HepG2 (cell line): Measurements from ENCODE around the gene HCFC2.

Source experiments
- FIP1L1 ChIP-seq: fragments of 200-400 bp; formaldehyde crosslinking; IDR thresholded peaks from 2 replicates; pipeline ENCODE4 v1.6.1; 2018; ENCODE audit warnings: low read depth, mild to moderate bottlenecking, low read length, moderate library complexity, borderline replicate concordance; ENCODE audit not compliant: insufficient read depth
- JUN ChIP-seq: sonication (generic); formaldehyde crosslinking; IDR thresholded peaks from 2 replicates; pipeline ENCODE4 v1.4.0; 2020; ENCODE audit warnings: mild to moderate bottlenecking, missing genetic modification reagents
- MEIS1 ChIP-seq: sonication (generic); formaldehyde crosslinking; IDR thresholded peaks from 2 replicates; pipeline ENCODE4 v1.9.0; 2021; ENCODE audit warnings: mild to moderate bottlenecking, missing genetic modification reagents, moderate library complexity, borderline replicate concordance
- SMC3 ChIP-seq: IDR thresholded peaks from 2 replicates; pipeline ENCODE4 v1.6.1; 2011; ENCODE audit warnings: low read length, improper control_type of control experiment
- ZFX ChIP-seq: sonication (generic); formaldehyde crosslinking; IDR thresholded peaks from 2 replicates; pipeline ENCODE4 v1.4.0; 2020; ENCODE audit warnings: mild to moderate bottlenecking, low read depth, missing genetic modification reagents, moderate library complexity
- ZNF446 ChIP-seq: sonication (generic); formaldehyde crosslinking; IDR thresholded peaks from 2 replicates; pipeline ENCODE4 v1.5.0; 2020; ENCODE audit warnings: mild to moderate bottlenecking, missing genetic modification reagents
- ZNF660 ChIP-seq: sonication (generic); formaldehyde crosslinking; IDR thresholded peaks from 2 replicates; pipeline ENCODE4 v1.5.1; 2020; ENCODE audit warnings: mild to moderate bottlenecking, low read depth, missing genetic modification reagents, borderline replicate concordance
- TF ChIP-seq, protein P1 (sequence below): IDR thresholded peaks from 2 replicates; pipeline ENCODE4 v1.6.1; 2016; ENCODE audit warnings: low read depth, borderline replicate concordance
- TF ChIP-seq, protein P2 (sequence below): sonication (generic); formaldehyde crosslinking; IDR thresholded peaks from 2 replicates; pipeline ENCODE4 v1.4.0; 2020; ENCODE audit warnings: missing genetic modification reagents
- TF ChIP-seq, protein P3 (sequence below): sonication (generic); formaldehyde crosslinking; IDR thresholded peaks from 2 replicates; pipeline ENCODE4 v1.5.0; 2020; ENCODE audit warnings: mild to moderate bottlenecking, missing genetic modification reagents, moderate library complexity

DNA sequence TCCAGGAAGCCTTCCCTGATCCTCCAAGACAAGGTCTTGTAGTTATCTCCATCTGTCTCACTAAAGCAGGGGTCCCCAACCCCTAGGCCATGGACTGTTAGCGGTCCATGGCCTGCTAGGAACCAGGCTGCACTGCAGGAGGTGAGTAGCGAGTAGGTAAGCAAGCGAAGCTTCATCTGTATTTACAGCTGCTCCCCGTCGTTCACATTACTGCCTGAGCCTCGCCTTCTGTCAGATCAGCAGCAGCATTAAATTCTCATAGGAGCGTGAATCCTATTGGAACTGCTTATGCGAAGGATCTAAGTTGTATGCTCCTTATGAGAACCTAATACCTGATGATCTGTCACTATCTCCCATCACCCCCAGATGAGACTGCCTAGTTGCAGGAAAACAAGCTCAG, 86.1 kb downstream of the HCFC2 start:
- TF ChIP-seq ZNF660 (CRISPR knock-in tag): no peak
- TF ChIP-seq MEIS1 (CRISPR knock-in tag): no peak
- TF ChIP-seq JUN (CRISPR knock-in tag): no peak
- TF ChIP-seq FIP1L1: no peak
- TF ChIP-seq ZFX (CRISPR knock-in tag): no peak
- TF ChIP-seq, protein P1, sequence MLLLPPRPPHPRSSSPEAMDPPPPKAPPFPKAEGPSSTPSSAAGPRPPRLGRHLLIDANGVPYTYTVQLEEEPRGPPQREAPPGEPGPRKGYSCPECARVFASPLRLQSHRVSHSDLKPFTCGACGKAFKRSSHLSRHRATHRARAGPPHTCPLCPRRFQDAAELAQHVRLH: no peak
- no peak for TF ChIP-seq ZNF446 (CRISPR knock-in tag)
- no peak for TF ChIP-seq SMC3
- TF ChIP-seq, protein P2, sequence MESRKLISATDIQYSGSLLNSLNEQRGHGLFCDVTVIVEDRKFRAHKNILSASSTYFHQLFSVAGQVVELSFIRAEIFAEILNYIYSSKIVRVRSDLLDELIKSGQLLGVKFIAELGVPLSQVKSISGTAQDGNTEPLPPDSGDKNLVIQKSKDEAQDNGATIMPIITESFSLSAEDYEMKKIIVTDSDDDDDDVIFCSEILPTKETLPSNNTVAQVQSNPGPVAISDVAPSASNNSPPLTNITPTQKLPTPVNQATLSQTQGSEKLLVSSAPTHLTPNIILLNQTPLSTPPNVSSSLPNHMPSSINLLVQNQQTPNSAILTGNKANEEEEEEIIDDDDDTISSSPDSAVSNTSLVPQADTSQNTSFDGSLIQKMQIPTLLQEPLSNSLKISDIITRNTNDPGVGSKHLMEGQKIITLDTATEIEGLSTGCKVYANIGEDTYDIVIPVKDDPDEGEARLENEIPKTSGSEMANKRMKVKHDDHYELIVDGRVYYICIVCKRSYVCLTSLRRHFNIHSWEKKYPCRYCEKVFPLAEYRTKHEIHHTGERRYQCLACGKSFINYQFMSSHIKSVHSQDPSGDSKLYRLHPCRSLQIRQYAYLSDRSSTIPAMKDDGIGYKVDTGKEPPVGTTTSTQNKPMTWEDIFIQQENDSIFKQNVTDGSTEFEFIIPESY (CRISPR knock-in tag): no peak
- TF ChIP-seq, protein P3, sequence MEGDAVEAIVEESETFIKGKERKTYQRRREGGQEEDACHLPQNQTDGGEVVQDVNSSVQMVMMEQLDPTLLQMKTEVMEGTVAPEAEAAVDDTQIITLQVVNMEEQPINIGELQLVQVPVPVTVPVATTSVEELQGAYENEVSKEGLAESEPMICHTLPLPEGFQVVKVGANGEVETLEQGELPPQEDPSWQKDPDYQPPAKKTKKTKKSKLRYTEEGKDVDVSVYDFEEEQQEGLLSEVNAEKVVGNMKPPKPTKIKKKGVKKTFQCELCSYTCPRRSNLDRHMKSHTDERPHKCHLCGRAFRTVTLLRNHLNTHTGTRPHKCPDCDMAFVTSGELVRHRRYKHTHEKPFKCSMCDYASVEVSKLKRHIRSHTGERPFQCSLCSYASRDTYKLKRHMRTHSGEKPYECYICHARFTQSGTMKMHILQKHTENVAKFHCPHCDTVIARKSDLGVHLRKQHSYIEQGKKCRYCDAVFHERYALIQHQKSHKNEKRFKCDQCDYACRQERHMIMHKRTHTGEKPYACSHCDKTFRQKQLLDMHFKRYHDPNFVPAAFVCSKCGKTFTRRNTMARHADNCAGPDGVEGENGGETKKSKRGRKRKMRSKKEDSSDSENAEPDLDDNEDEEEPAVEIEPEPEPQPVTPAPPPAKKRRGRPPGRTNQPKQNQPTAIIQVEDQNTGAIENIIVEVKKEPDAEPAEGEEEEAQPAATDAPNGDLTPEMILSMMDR (CRISPR knock-in tag): no peak
